HG03196 (cell line): ENCODE results near the gene OR5V1.
"Not testable (repeated sequence)": the region's sequence is repeated elsewhere in the genome, so short reads cannot be mapped to it uniquely, and the experiment has no call there.

Experiments
- ATAC-seq: cut with Tn5 transposase; IDR thresholded peaks from one replicate; pipeline ENCODE4 v1.9.1; 2021; ENCODE audit not compliant: unreplicated experiment

OR5V1 gene

GRCh38 chr6:29368765-29369164, at the start of gene OR5V1:
Gene OR5V1 (minus strand): TSS chr6:29368865. CDS start chr6:29356195, 12,670 bp downstream.
- ATAC-seq: no peak

GRCh38 chr6:29414588-29414987, 45.9 kb upstream of the OR5V1 start, which contains the start of gene OR12D1:
Gene OR12D1 (plus strand): TSS chr6:29414928.
- no peak for ATAC-seq

DNA sequence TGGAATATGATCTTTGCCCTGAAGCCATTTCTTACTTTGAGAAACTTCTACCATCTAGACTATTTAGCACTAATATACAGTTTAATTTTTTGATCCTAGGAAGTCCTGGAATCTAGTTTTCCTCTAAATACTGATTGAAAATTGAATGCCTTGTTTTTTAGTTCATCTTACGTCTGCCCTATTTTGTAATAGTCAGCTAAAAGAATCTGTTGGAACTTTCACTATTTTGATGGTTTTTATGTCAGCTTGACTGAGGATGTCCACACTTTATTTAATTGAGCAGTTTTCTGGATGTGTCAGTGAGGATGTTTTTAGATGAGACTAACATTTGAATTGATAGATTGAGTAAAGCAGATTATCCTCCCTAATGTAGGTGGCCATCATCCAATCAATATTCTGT, 35.1 kb upstream of the OR5V1 start:
- ATAC-seq: no peak

- no peak for ATAC-seq
Observed at GRCh38 chr6:29399525-29399924, 30.9 kb upstream of the OR5V1 start.

- no peak for ATAC-seq
Observed at GRCh38 chr6:29395331-29395730, 26.7 kb upstream of the OR5V1 start, which contains the start of gene OR12D2. Gene OR12D2 (plus strand): TSS chr6:29395631. CDS start chr6:29396700, 1,069 bp downstream.

GRCh38 chr6:29388533-29388932, 19.9 kb upstream of the OR5V1 start:
- ATAC-seq: no peak

GRCh38 chr6:29376003-29376402, 7.3 kb upstream of the OR5V1 start:
- ATAC-seq: no peak

GRCh38 chr6:29375191-29375590, 6.5 kb upstream of the OR5V1 start, which contains the start of gene OR12D3:
Gene OR12D3 (minus strand): TSS chr6:29375291. CDS start chr6:29375287, 4 bp downstream.
- ATAC-seq: no peak

- ATAC-seq: no peak
Observed at GRCh38 chr6:29355603-29356002, 13.1 kb downstream of the OR5V1 start.

DNA sequence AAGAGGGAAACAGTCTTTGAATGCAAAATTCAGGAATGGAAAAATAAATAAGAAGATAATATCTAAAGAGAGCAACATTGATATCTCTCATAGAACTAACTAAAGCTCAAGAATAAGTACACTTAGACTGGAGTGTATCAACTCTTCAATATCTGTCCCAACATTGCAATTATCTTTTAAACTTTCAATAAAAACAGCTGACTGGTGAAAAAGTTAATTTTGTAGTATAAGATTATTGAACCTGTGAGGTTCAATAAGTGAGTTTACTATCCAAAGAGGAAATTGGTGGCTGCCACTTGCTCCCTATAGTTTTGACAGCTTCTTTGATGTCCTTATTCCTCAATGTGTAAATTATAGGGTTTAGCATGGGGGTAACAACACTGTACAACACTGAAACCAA, 13.7 kb downstream of the OR5V1 start:
- no peak for ATAC-seq

- ATAC-seq: not testable (repeated sequence)
Observed at GRCh38 chr6:29349348-29349747, 19.3 kb downstream of the OR5V1 start.

- no peak for ATAC-seq
Observed at GRCh38 chr6:29345380-29345779, 23.3 kb downstream of the OR5V1 start.

GRCh38 chr6:29336269-29336668, 32.4 kb downstream of the OR5V1 start:
- no peak for ATAC-seq

- no peak for ATAC-seq
Observed at GRCh38 chr6:29332676-29333075, 36.0 kb downstream of the OR5V1 start.

GRCh38 chr6:29325777-29326176, 42.9 kb downstream of the OR5V1 start:
- no peak for ATAC-seq

DNA sequence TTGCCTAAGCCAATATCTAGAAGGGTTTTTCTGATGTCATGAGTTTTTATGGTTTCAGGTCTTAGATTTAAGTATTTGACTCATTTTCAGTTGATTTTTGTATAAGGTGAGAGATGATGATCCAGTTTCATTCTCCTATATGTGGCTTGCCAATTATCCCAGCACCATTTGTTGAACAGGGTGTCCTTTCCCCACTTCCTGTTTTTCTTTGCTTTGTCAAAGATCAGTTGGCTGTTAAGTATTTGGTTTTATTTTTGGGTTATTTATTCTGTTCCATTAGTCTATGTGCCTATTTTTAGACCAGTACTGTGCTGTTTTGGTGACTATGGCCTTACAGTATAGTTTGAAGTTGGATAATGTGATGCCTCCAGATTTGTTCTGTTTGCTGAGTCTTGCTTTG, 45.3 kb downstream of the OR5V1 start:
- ATAC-seq: not testable (repeated sequence)

DNA sequence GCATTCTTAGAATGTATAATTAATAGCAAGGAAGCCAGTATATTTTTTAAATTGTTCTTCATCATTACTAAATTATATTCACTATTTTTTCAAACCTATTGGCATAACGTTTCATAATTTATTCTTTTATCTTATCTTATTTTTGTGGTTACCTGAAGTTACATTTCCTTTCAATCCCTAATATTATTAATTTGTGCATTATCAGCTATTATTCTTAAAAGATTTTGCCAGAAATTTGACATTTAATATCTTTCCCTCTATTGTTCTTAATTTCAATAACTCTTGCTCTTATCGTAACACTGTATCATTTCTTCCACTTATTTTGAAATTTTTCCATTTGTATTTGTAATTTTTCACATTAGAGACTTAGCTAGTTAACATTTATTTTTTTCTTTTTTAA, 48.7 kb downstream of the OR5V1 start:
- no peak for ATAC-seq
